Mesendoderm (in vitro differentiated cells): Measurements from ENCODE around the gene BLOC1S5.

Source experiments
- DNase-seq: peaks from one replicate; pipeline ENCODE4 v3.0.0; 2013
- H2AK5ac ChIP-seq: 2 replicates; pipeline ENCODE4 v1.6.1; 2013; ENCODE audit warnings: low read length, inconsistent platforms
- H2BK120ac ChIP-seq: 2 replicates; pipeline ENCODE4 v1.6.1; 2013; ENCODE audit warnings: low read depth, mild to moderate bottlenecking, low read length, moderate library complexity, mixed read lengths
- H2BK15ac ChIP-seq: replicated peaks from 2 replicates; pipeline ENCODE4 v1.6.1; 2013; ENCODE audit warnings: low read depth, mild to moderate bottlenecking, moderate library complexity
- H2BK5ac ChIP-seq: 2 replicates; pipeline ENCODE4 v1.6.1; 2013; ENCODE audit warnings: low read length, inconsistent platforms
- H3K18ac ChIP-seq: 2 replicates; pipeline ENCODE4 v1.6.1; 2013; ENCODE audit warnings: mild to moderate bottlenecking, low read length, mixed read lengths
- H3K23ac ChIP-seq: one replicate; pipeline ENCODE4 v1.6.1; 2013; ENCODE audit warnings: low read length
- H3K27ac ChIP-seq: 2 replicates; pipeline ENCODE4 v1.5.1; 2013; ENCODE audit warnings: low read depth, mild to moderate bottlenecking, inconsistent platforms, low read length, moderate library complexity
- H3K27me3 ChIP-seq: 2 replicates; pipeline ENCODE4 v1.6.1; 2013; ENCODE audit warnings: low read length, control low read depth, mild to moderate bottlenecking, inconsistent platforms; ENCODE audit not compliant: insufficient read depth, poor library complexity
- H3K36me3 ChIP-seq: 2 replicates; pipeline ENCODE4 v1.6.1; 2013; ENCODE audit warnings: low read length, inconsistent platforms; ENCODE audit not compliant: control insufficient read depth, insufficient read depth
- H3K4ac ChIP-seq: one replicate; pipeline ENCODE4 v1.6.1; 2013; ENCODE audit warnings: low read depth, mild to moderate bottlenecking, low read length, moderate library complexity
- H3K4me1 ChIP-seq: 2 replicates; pipeline ENCODE4 v1.6.1; 2013; ENCODE audit warnings: low read depth, low read length, inconsistent platforms; ENCODE audit not compliant: control insufficient read depth
- H3K4me2 ChIP-seq: 2 replicates; pipeline ENCODE4 v1.6.1; 2013; ENCODE audit warnings: low read length
- H3K4me3 ChIP-seq: 2 replicates; pipeline ENCODE4 v1.5.1; 2013; ENCODE audit warnings: mild to moderate bottlenecking, low read length
- H3K56ac ChIP-seq: one replicate; pipeline ENCODE4 v1.6.1; 2013; ENCODE audit warnings: low read length
- H3K79me1 ChIP-seq: 2 replicates; pipeline ENCODE4 v1.6.1; 2013; ENCODE audit warnings: low read length, inconsistent platforms
- H3K79me2 ChIP-seq: 2 replicates; pipeline ENCODE4 v1.6.1; 2013; ENCODE audit warnings: mild to moderate bottlenecking, low read length; ENCODE audit not compliant: control insufficient read depth, insufficient read depth
- H3K9ac ChIP-seq: 2 replicates; pipeline ENCODE4 v1.6.1; 2013; ENCODE audit warnings: low read length, inconsistent platforms
- H4K5ac ChIP-seq: one replicate; pipeline ENCODE4 v1.6.1; 2013; ENCODE audit warnings: low read length
- H4K8ac ChIP-seq: one replicate; pipeline ENCODE4 v1.6.1; 2013; ENCODE audit warnings: low read depth, mild to moderate bottlenecking, control low read depth, low read length, moderate library complexity
- WGBS: extraction: QIAGEN DNeasy Blood & Tissue Kit; methylation state at CpG from one replicate; pipeline ENCODE4 v1.1.7; 2013; ENCODE audit warnings: low lambda C conversion rate, missing lambda C conversion rate; ENCODE audit not compliant: insufficient coverage; ENCODE audit errors: extremely low coverage; 5-methylcytosine and 5-hydroxymethylcytosine counted together

BLOC1S5 gene

DNA sequence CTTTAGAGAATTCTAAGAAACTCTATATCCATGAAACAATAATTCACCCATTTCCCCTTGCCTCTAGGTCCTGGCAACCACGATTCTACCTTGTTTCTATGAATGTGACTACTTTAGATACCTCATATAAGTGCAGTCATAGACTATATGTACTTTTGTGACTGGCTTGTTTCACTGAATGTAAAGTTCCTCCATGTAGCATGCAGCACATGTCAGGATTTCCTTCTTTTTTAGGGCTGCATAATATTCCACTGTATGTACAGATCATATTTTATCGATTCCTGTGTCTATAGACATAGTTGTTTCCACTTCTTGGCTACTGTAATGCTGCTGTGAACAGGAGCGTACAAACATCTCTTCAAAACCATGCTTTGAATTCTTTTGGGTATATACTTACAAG, 26.5 kb upstream of the BLOC1S5 start:
- Histone ChIP-seq H3K36me3 (peaks cover 9% of the 10 kb centered on the region), H3K18ac (no peak overlapping the region), H3K4me2 (no peak overlapping the region), H4K8ac (no peak overlapping the region), H3K23ac (no peak overlapping the region), H3K9ac (no peak overlapping the region), H2BK5ac (no peak overlapping the region), H3K4ac (no peak overlapping the region), H3K27me3 (no peaks in the 10 kb centered on the region), H3K56ac (no peak overlapping the region), H3K4me1 (no peaks in the 10 kb centered on the region), H3K27ac (no peak overlapping the region), H4K5ac (no peak overlapping the region), H2BK120ac (no peak overlapping the region), H3K79me1 (peaks cover 12% of the 10 kb centered on the region), H2AK5ac (no peak overlapping the region), H2BK15ac (no peak overlapping the region), H3K79me2 (peaks cover 4% of the 10 kb centered on the region), H3K4me3 (no peak overlapping the region)
- WGBS: no CpG with 5 or more reads among the region's 3 CpGs
- no peak for DNase-seq

GRCh38 chr6:8088886-8089285, 24.7 kb upstream of the BLOC1S5 start:
- H3K4me3 ChIP-seq: no peak overlapping the region
- peaks cover 12% of the 10 kb centered on the region for H3K79me1 ChIP-seq
- no CpG with 5 or more reads among the region's 2 CpGs for WGBS
- H3K9ac ChIP-seq: no peak overlapping the region
- H3K36me3 ChIP-seq: peaks cover 7% of the 10 kb centered on the region
- no peak overlapping the region for H3K4me2 ChIP-seq
- H2BK15ac ChIP-seq: no peak overlapping the region
- no peak overlapping the region for H4K8ac ChIP-seq
- H2BK5ac ChIP-seq: no peak overlapping the region
- H3K27ac ChIP-seq: no peak overlapping the region
- no peak overlapping the region for H3K23ac ChIP-seq
- DNase-seq: no peak
- H3K27me3 ChIP-seq: no peaks in the 10 kb centered on the region
- H4K5ac ChIP-seq: no peak overlapping the region
- no peak overlapping the region for H3K4ac ChIP-seq
- H2BK120ac ChIP-seq: no peak overlapping the region
- H3K79me2 ChIP-seq: peaks cover 3% of the 10 kb centered on the region
- H3K18ac ChIP-seq: no peak overlapping the region
- no peak overlapping the region for H2AK5ac ChIP-seq
- no peaks in the 10 kb centered on the region for H3K4me1 ChIP-seq
- H3K56ac ChIP-seq: no peak overlapping the region

- peaks cover 14% of the 10 kb centered on the region for H3K79me1 ChIP-seq
- peaks cover 3% of the 10 kb centered on the region for H3K79me2 ChIP-seq
- no peak overlapping the region for H3K9ac ChIP-seq
- H3K4ac ChIP-seq: no peak overlapping the region
- H3K27ac ChIP-seq: no peak overlapping the region
- no peak overlapping the region for H3K18ac ChIP-seq
- H3K56ac ChIP-seq: no peak overlapping the region
- no peak overlapping the region for H2AK5ac ChIP-seq
- no peaks in the 10 kb centered on the region for H3K27me3 ChIP-seq
- no peak overlapping the region for H2BK15ac ChIP-seq
- H3K36me3 ChIP-seq: peaks cover 7% of the 10 kb centered on the region
- no peak overlapping the region for H4K8ac ChIP-seq
- H2BK5ac ChIP-seq: no peak overlapping the region
- no peak for DNase-seq
- no peak overlapping the region for H3K4me3 ChIP-seq
- no peak overlapping the region for H4K5ac ChIP-seq
- H3K4me1 ChIP-seq: no peaks in the 10 kb centered on the region
- H3K4me2 ChIP-seq: no peak overlapping the region
- H3K23ac ChIP-seq: no peak overlapping the region
- no CpG with 5 or more reads among the region's 5 CpGs for WGBS
- no peak overlapping the region for H2BK120ac ChIP-seq
Measured at GRCh38 chr6:8087870-8088754, 23.9 kb upstream of the BLOC1S5 start.

- no peak overlapping the region for H2BK5ac ChIP-seq
- H4K8ac ChIP-seq: no peak overlapping the region
- H3K9ac ChIP-seq: no peak overlapping the region
- no peak overlapping the region for H3K4me3 ChIP-seq
- H3K4me2 ChIP-seq: no peak overlapping the region
- H3K79me2 ChIP-seq: peaks cover 3% of the 10 kb centered on the region
- H3K27ac ChIP-seq: no peak overlapping the region
- H4K5ac ChIP-seq: no peak overlapping the region
- peak; percentile 31 for DNase-seq
- no peaks in the 10 kb centered on the region for H3K27me3 ChIP-seq
- H2AK5ac ChIP-seq: no peak overlapping the region
- WGBS: no CpG with 5 or more reads among the region's 9 CpGs
- H2BK120ac ChIP-seq: no peak overlapping the region
- peaks cover 14% of the 10 kb centered on the region for H3K79me1 ChIP-seq
- no peaks in the 10 kb centered on the region for H3K4me1 ChIP-seq
- H3K36me3 ChIP-seq: peaks cover 7% of the 10 kb centered on the region
- no peak overlapping the region for H2BK15ac ChIP-seq
- H3K18ac ChIP-seq: no peak overlapping the region
- H3K56ac ChIP-seq: no peak overlapping the region
- no peak overlapping the region for H3K4ac ChIP-seq
- H3K23ac ChIP-seq: no peak overlapping the region
Measured at GRCh38 chr6:8086755-8087306, 22.6 kb upstream of the BLOC1S5 start.

DNA sequence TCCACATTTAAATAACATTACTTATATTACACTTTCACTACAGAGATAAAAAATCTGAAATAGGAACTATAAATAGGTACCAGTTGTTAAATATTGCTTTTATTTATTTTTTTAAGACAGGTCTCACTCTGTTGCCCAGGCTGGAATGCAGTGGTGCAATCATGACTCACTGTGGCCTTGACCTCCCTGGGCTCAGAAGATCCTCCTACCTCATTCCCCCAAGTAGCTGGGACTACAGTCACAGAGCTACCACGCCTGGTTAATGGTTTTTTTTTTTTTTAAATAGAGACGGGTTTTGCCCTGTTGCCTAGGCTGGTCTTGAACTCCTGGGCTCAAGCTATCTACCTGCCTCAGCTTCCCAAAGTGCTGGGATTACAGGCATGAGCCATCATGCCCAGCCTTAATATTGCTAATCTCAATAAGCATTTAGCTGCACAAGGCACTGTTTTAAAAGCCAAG, 20.9 kb upstream of the BLOC1S5 start:
- Histone ChIP-seq H3K4me2 (no peak overlapping the region), H2BK15ac (no peak overlapping the region), H3K27ac (no peak overlapping the region), H3K9ac (no peak overlapping the region), H2BK5ac (no peak overlapping the region), H3K4ac (no peak overlapping the region), H3K36me3 (peaks cover 3% of the 10 kb centered on the region), H3K18ac (no peak overlapping the region), H3K56ac (no peak overlapping the region), H3K27me3 (no peaks in the 10 kb centered on the region), H2AK5ac (no peak overlapping the region), H4K8ac (no peak overlapping the region), H3K4me3 (no peak overlapping the region), H3K79me2 (peaks cover 3% of the 10 kb centered on the region), H3K4me1 (no peaks in the 10 kb centered on the region), H2BK120ac (no peak overlapping the region), H3K23ac (no peak overlapping the region), H3K79me1 (peaks cover 8% of the 10 kb centered on the region), H4K5ac (no peak overlapping the region)
- no CpG with 5 or more reads among the region's 2 CpGs for WGBS
- peak; percentile 89 for DNase-seq
